CD14-positive monocyte (primary cell): ENCODE measurements around the gene PTPRN2. TPM values are rescaled to one million over a fixed set of nuclear protein-coding genes. Genes with fewer than 3 reads are reported as not detected.

Source experiments
- DNase-seq, 3 donors: peaks; one replicate each; pipeline ENCODE4 v3.0.0-alpha.2; 2011 to 2022
- H2AFZ ChIP-seq: 2 replicates; pipeline ENCODE4 v1.6.0; 2012; ENCODE audit warnings: mild to moderate bottlenecking, low read depth, low read length, inconsistent platforms; ENCODE audit not compliant: insufficient read depth, poor library complexity, severe bottlenecking
- H3K27ac ChIP-seq, 2 donors: 1 replicate in 1 of 2; 2 replicates in 1 of 2; pipeline ENCODE4 v1.5.1; 2012 to 2013; ENCODE audit warnings: low read length in 2 of 2, control low read depth in 1 of 2, inconsistent platforms in 1 of 2, low read depth in 1 of 2, mild to moderate bottlenecking in 1 of 2
- H3K27me3 ChIP-seq, 2 donors: one replicate each; pipeline versions ENCODE4 v1.6.0 to v1.6.1; 2011 to 2013; ENCODE audit warnings: low read length in 2 of 2; ENCODE audit not compliant: control insufficient read depth in 2 of 2, insufficient read depth in 2 of 2
- H3K36me3 ChIP-seq, 2 donors: replicated peaks in 1 of 2; 1 replicate in 1 of 2; 2 replicates in 1 of 2; pipeline versions ENCODE4 v1.5.1 to v1.6.1; 2012 to 2013; ENCODE audit warnings: low read length in 2 of 2, control low read depth in 1 of 2, inconsistent platforms in 1 of 2, mild to moderate bottlenecking in 1 of 2; ENCODE audit not compliant: insufficient read depth in 2 of 2, control insufficient read depth in 1 of 2
- H3K4me1 ChIP-seq, 2 donors: 1 replicate in 1 of 2; 2 replicates in 1 of 2; pipeline versions ENCODE4 v1.5.1 to v1.6.1; 2012 to 2013; ENCODE audit warnings: low read length in 2 of 2, control low read depth in 1 of 2, inconsistent platforms in 1 of 2, mild to moderate bottlenecking in 1 of 2, moderate library complexity in 1 of 2; ENCODE audit not compliant: insufficient read depth in 2 of 2, control insufficient read depth in 1 of 2
- H3K4me2 ChIP-seq: replicated peaks from 2 replicates; pipeline ENCODE3; 2012; ENCODE audit warnings: low read length, moderate library complexity, mild to moderate bottlenecking; ENCODE audit not compliant: poor library complexity, severe bottlenecking; ENCODE audit errors: extremely low read depth
- H3K4me3 ChIP-seq, 3 experiments: fragments of 200-600 bp in 1 of 3; sonication (generic) in 1 of 3; replicated peaks in 1 of 3; 1 replicate in 2 of 3; 2 replicates in 1 of 3; pipeline ENCODE4 v1.5.1; 2011 to 2013; ENCODE audit warnings: low read length in 3 of 3, mild to moderate bottlenecking in 3 of 3, control low read depth in 2 of 3, low read depth in 2 of 3, inconsistent platforms in 1 of 3, moderate library complexity in 1 of 3
- H3K79me2 ChIP-seq: 2 replicates; pipeline ENCODE4 v1.6.0; 2012; ENCODE audit warnings: mild to moderate bottlenecking, control low read depth, inconsistent platforms, low read length, moderate library complexity; ENCODE audit not compliant: insufficient read depth
- H3K9ac ChIP-seq: 2 replicates; pipeline ENCODE4 v1.6.0; 2017; ENCODE audit warnings: low read length, mild to moderate bottlenecking; ENCODE audit not compliant: insufficient read depth, poor library complexity, severe bottlenecking
- H3K9me3 ChIP-seq, 2 donors: replicated peaks in 1 of 2; 1 replicate in 1 of 2; 2 replicates in 1 of 2; pipeline versions ENCODE4 v1.5.1 to v1.6.1; 2012 to 2013; ENCODE audit warnings: low read length in 2 of 2, control low read depth in 1 of 2; ENCODE audit not compliant: control insufficient read depth in 1 of 2, insufficient read depth in 1 of 2
- H4K20me1 ChIP-seq: 2 replicates; pipeline ENCODE4 v1.6.0; 2012; ENCODE audit warnings: mild to moderate bottlenecking, low read length, control low read depth, moderate library complexity; ENCODE audit not compliant: insufficient read depth
- H3K27ac Mint-ChIP-seq, 7 donors: one replicate each; pipeline ENCODE4 v1.8.0; 2020; ENCODE audit warnings: mild to moderate bottlenecking in 7 of 7, mixed read lengths in 7 of 7, moderate library complexity in 6 of 7, inconsistent platforms in 2 of 7
- H3K27me3 Mint-ChIP-seq, 3 donors: one replicate each; pipeline ENCODE4 v1.8.0; 2021 to 2022; ENCODE audit warnings: low read depth in 3 of 3, mild to moderate bottlenecking in 3 of 3, mixed read lengths in 3 of 3, moderate library complexity in 3 of 3, inconsistent platforms in 1 of 3
- H3K36me3 Mint-ChIP-seq, 2 donors: one replicate each; pipeline ENCODE4 v1.8.0; 2020; ENCODE audit warnings: mixed read lengths in 2 of 2, inconsistent platforms in 1 of 2, mild to moderate bottlenecking in 1 of 2
- H3K4me1 Mint-ChIP-seq: one replicate; pipeline ENCODE4 v1.8.0; 2020; ENCODE audit warnings: mild to moderate bottlenecking, mixed read lengths
- H3K4me3 Mint-ChIP-seq, 2 donors: one replicate each; pipeline ENCODE4 v1.8.0; 2020; ENCODE audit warnings: mild to moderate bottlenecking in 2 of 2, mixed read lengths in 2 of 2, moderate library complexity in 1 of 2
- H3K9me3 Mint-ChIP-seq, 7 donors: one replicate each; pipeline ENCODE4 v1.8.0; 2020 to 2022; ENCODE audit warnings: mixed read lengths in 7 of 7, mild to moderate bottlenecking in 6 of 7, moderate library complexity in 6 of 7, inconsistent platforms in 2 of 7
- WGBS: methylation state at CpG from one replicate; pipeline ENCODE4 v1.1.5; 2013; ENCODE audit warnings: missing lambda C conversion rate; ENCODE audit not compliant: insufficient coverage; 5-methylcytosine and 5-hydroxymethylcytosine counted together
- intact Hi-C, 2 donors: fragments of 100-400 bp; cut with micrococcal nuclease; formaldehyde crosslinking; loops; one replicate each; pipeline versions ENCODE4 v1.15.0 to v1.15.1; 2023
- polyA plus RNA-seq, 3 donors: library from polyadenylated mRNA; depleted of rRNA in 1 of 3; unstranded in 2 of 3; stranded (reverse) in 1 of 3; fragments of 300-500 nt in 2 of 3; fragments of >200 nt in 1 of 3; fragmentation: Illumina TruSeq in 2 of 3; gene quantifications; 1 replicate in 2 of 3; 2 replicates in 1 of 3; pipeline ENCODE4 v1.2.3, GENCODE V29; 2012 to 2021
- TF ChIP-seq, protein P1 (sequence below): fragments of 200-600 bp; IDR thresholded peaks from one replicate; pipeline ENCODE4 v1.8.0; 2022; ENCODE audit warnings: antibody characterized with exemption, mild to moderate bottlenecking

The PTPRN2 gene
- polyA plus RNA-seq, 3 donors = 0.25 to 1.4 (median 0.97) TPM

- H3K4me1 Mint-ChIP-seq = no peaks in the 10 kb centered on the region
- Histone ChIP-seq H3K27me3 (no peaks in the 10 kb centered on the region), H3K9me3 (peaks cover 0 to 3% of the 10 kb centered on the region in 2 donors), H4K20me1 (no peaks in the 10 kb centered on the region), H3K36me3 (no peaks in the 10 kb centered on the region), H3K27ac (no peak overlapping the region), H3K4me1 (no peaks in the 10 kb centered on the region), H3K9ac (no peak overlapping the region), H3K4me2 (no peak overlapping the region), H2AFZ (no peak overlapping the region), H3K4me3 (no peak overlapping the region), H3K79me2 (no peaks in the 10 kb centered on the region)
- no peak for DNase-seq
- H3K4me3 Mint-ChIP-seq = no peak overlapping the region
- H3K9me3 Mint-ChIP-seq = peaks cover 3 to 13% (median 8%) of the 10 kb centered on the region in 7 donors
- TF ChIP-seq, protein P1, sequence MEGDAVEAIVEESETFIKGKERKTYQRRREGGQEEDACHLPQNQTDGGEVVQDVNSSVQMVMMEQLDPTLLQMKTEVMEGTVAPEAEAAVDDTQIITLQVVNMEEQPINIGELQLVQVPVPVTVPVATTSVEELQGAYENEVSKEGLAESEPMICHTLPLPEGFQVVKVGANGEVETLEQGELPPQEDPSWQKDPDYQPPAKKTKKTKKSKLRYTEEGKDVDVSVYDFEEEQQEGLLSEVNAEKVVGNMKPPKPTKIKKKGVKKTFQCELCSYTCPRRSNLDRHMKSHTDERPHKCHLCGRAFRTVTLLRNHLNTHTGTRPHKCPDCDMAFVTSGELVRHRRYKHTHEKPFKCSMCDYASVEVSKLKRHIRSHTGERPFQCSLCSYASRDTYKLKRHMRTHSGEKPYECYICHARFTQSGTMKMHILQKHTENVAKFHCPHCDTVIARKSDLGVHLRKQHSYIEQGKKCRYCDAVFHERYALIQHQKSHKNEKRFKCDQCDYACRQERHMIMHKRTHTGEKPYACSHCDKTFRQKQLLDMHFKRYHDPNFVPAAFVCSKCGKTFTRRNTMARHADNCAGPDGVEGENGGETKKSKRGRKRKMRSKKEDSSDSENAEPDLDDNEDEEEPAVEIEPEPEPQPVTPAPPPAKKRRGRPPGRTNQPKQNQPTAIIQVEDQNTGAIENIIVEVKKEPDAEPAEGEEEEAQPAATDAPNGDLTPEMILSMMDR = no peak
- H3K36me3 Mint-ChIP-seq = no peaks in the 10 kb centered on the region
- 79% methylated on average over 10 of the region's 12 CpGs for WGBS
- intact Hi-C loops = no loop called here
- H3K27me3 Mint-ChIP-seq = peaks cover 1 to 7% (median 2%) of the 10 kb centered on the region in 3 donors
- H3K27ac Mint-ChIP-seq = no peak overlapping the region
These were observed 942.7 kb downstream of the PTPRN2 start for GRCh38 chr7:157644946-157645345.

DNA sequence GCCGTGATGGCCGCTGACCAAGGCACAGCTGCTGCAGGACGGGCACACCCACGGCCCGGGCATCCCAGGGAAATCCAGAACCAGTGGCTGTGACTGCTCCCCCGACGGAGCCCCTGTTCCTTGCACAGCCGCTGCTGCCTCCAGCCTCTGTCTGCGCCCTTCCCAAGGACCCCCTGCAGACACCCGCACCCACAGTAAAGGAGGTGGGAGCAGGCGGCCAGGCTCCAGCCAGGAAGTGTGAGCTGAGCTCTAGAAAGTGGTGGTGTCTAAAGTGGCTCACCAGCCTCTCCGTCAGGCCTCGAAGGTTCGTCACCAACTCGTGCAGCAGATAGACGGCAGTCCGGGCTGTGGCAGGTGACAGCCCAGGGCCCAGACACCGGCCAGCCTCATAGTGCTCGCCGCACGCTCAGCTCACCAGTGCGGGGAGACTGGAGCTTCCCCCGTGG is 944.1 kb downstream of the PTPRN2 start:
- H3K4me1 Mint-ChIP-seq = no peaks in the 10 kb centered on the region
- WGBS = 92% methylated on average over 21 of the region's 23 CpGs

More for the DNA sequence above, 944.1 kb downstream of the PTPRN2 start:
- Histone ChIP-seq H3K27ac (no peak overlapping the region), H2AFZ (no peak overlapping the region), H3K27me3 (no peaks in the 10 kb centered on the region), H3K36me3 (no peaks in the 10 kb centered on the region), H3K9ac (no peak overlapping the region), H3K4me2 (no peak overlapping the region), H3K4me3 (no peak overlapping the region), H3K9me3 (peaks cover 3 to 6% of the 10 kb centered on the region in 2 donors), H4K20me1 (no peaks in the 10 kb centered on the region), H3K4me1 (no peaks in the 10 kb centered on the region), H3K79me2 (no peaks in the 10 kb centered on the region)
- Mint-ChIP-seq H3K36me3 (no peaks in the 10 kb centered on the region), H3K9me3 (peaks cover 4 to 20% (median 11%) of the 10 kb centered on the region in 7 donors), H3K27ac (peak overlapping the region in 1 of 7 donors; percentile 71), H3K27me3 (peaks cover 1 to 7% (median 2%) of the 10 kb centered on the region in 3 donors), H3K4me3 (no peak overlapping the region)
- TF ChIP-seq, protein P1 = no peak
- no peak for DNase-seq
- intact Hi-C loops = no loop called here
